GM19238 (cell line): Measurements from ENCODE around the gene ATP5F1E.
"Not testable (repeated sequence)": the region's sequence is repeated elsewhere in the genome, so short reads cannot be mapped to it uniquely, and the experiment has no call there.

Experiments
- DNase-seq: peaks from one replicate; pipeline ENCODE4 v3.0.0; 2011; ENCODE audit warnings: low spot score; ENCODE audit not compliant: insufficient read length

ATP5F1E gene

DNA sequence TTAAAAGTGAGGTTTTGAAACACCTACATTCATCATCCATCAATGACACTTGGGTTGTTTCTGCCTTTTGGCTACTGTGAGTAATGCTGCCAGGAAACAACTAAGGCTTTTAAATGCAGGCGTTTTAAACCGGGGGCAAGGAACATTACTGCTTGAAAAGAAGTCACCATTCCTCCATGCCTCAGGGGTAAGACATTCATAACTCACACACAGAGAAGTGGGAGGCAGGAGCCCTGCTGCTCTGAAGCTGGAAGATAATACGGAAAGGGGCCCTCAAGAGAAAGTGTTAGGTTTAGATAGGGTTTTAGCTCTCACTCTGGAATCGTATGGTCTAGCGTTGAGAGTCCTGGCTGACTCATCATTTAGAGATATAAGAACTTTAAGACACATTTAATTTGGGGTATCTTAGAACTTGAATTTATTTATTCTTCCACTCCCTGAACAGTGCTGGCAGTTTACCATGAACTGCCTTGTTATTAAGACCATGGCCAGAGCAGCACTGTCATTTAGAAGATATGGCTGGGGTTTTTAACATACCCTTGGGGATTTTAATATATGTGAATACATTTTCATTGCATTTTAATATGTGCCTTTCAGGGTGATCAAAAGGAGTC lies 11.1 kb downstream of the ATP5F1E start:
- no peak for DNase-seq

GRCh38 chr20:59019217-59019616 lies 12.9 kb downstream of the ATP5F1E start, which contains the start of gene TUBB1:
TSS of gene TUBB1 (plus strand) at chr20:59019429. CDS start at chr20:59019523, 94 bp downstream.
- DNase-seq: no peak

DNA sequence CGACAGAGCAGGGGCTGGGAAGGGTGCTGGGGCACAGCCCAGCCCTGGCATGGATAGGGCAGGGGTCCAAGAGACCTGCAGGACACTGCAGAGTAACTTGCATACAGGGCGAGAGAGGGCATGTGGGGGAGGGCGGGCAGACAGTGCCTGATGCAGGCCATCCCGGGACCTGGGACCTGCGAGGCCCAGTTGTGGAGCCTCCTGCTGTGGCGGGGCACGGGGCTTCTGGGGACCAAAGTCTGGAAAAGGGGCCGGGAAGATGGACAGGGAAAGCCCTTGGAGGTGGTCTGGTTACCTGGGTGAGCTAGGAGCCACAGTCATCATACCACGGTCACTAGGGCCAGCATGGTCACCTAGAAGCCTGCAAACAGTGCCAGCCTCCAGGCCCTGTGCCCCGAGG lies 13.3 kb downstream of the ATP5F1E start:
- DNase-seq: no peak

DNA sequence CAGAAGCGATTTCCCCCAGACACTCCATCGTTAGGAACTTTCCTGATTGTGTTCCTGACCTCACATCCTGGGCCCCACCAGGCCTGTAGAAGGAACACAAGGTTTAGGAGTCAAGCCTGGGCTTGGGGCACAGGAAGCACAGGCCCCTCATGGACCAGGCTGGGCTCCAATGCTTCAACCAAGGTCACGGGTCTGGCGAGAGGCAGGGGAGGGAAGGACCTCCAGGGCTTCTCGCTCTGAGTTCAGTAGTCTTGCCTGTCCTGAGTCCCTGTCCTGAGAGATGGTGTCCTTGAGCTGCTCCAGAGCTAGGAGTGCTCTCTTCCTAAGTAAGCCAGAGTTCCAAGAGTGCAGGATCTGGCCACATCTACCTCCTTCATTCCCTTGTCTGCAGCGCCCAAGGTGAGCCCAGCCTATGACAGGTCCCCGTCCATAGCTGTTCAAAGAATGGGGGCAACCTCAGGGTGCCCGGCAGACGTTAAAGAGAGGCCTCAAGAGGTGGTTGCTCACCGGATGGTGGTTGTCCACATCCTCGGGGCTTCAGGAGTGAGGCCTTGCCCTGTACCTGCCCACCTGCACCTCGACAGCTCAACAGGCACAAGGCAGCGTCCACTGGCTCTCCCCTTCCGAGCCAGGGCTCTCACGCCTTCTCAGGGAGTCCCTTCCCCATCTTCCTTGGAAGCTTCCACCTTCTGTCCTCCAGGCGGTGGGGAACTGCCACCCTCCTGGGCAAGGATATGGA lies 14.5 kb downstream of the ATP5F1E start:
- no peak for DNase-seq

DNA sequence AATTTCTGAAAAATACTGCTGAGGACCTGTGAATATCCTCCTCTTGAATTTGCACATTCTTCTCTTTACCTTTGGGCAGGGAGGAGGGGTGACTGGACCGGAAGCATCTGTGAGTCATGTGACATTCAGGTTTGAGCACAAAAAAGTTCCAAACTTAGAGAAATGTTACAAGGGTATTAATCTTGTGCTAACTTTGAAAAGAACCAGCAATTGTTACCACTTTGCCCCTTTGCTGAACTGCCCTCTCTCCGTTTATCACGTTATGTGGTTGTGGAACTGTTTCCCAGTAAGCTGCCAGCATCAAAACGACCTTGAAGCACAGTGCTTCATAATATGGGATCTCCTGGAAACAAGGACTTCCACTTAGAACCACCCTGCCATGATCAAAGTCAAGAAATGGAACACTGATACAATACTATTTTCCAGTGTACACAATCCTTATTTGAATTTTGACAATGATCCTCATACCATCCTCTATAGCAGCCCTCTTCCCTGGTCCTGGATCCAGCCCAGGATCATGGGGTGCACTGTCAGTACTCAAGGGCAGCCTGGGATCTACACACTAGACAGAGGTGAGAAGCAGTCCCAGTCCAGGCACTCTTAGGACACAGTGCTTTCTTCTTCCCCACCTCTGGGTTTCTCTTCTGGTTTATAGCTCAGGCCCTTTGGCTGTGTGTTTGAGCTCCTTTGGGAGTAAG lies 15.2 kb downstream of the ATP5F1E start:
- no peak for DNase-seq

GRCh38 chr20:59015812-59016711 lies 16.1 kb downstream of the ATP5F1E start:
- DNase-seq: no peak

GRCh38 chr20:59015411-59015810 lies 16.7 kb downstream of the ATP5F1E start:
- DNase-seq: no peak

DNA sequence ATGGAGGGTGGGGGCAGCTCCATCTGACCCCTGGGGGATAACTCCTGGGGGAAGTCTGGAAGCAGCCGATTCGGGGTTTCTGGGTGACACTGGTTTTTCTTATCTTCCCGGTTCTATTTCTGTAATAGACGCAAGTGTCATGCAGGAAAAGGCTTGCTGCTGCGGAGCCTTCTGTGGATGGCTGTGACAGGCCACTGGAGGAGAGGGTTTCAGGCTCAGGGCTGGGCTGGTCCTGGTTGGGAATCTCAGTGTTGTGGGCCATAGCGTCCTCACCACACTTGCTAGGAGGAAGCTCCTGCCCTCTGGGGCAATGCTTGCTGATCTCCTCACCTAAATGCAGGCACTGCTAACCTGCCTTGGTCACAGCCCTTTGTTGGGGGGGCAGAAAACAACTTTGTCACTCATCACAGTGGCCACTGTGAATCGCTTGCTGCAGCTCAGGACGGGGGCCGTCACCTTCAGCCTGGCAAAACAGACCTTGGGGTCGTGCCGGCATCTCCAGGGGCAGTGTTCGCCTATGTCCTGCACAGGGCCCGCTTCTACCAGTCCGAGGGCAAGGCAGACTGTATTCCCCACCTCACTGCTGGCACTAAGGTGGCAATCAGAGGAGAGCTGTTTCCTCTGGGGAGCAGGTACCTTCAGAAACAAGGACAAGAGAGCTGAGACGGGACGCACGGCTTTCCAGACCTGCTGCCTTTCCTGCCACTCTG lies 17.3 kb downstream of the ATP5F1E start:
- no peak for DNase-seq

- no peak for DNase-seq
Observed at GRCh38 chr20:59013959-59014608, 18.1 kb downstream of the ATP5F1E start.

DNA sequence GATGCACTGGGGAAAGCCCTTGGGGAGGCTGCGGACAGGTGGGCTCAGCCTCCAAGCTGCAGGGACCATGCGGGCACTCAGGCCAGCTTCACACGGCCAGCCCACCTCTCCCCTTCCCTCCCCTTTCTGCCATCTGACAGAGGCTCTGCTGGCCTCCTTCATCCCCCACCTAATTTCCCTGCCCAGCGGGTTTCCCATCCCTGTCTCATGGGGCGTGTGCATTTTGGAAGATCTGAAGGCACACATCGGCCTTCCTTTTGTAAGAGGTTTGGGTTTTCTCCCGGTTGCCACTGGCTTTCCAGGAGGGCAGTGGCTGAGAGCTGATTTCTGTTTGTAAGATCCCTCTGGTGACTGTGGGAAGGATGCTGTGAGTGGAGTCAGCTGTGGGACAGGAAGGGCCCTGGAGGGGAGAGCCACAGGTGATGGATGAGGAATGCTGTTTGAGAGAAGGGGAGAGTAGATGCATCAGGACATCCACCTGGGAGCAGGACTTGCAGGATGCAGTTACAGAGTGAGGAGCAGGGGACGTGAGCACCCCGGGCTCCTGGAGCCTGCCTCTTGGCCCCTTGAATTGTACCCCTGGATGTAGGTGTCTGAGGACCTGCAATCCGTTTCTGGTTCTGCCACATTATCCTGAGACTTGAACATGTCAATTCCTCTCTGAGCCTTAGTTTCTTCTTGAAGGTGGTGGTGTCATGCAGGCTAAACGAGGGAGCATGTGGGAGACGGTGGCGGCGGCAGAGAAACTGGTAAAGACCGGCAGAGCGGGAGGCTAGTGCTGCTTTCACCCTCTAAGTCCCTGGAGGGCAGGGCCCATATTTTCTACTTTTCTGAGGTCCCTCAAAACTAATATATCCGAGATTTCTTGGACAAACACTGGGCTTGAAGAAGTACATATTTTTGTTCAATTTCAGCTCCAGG lies 18.8 kb downstream of the ATP5F1E start:
- DNase-seq: no peak

DNA sequence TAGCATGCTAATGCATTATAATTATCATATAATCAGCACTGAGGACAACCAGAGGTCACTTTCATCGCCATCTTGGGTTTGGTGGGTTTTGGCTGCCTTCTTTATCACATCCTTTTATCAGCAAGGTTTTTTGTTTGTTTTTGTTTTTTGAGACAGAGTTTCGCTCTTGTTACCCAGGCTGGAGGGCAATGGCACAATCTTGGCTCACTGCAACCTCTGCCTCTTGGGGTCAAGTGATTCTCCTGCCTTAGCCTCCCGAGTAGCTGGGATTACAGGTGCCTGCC lies 20.3 kb downstream of the ATP5F1E start:
- DNase-seq: not testable (repeated sequence)

- DNase-seq: no peak
Observed at GRCh38 chr20:59010995-59011873, 20.9 kb downstream of the ATP5F1E start.

- no peak for DNase-seq
Observed at GRCh38 chr20:59010321-59010994, 21.7 kb downstream of the ATP5F1E start.

DNA sequence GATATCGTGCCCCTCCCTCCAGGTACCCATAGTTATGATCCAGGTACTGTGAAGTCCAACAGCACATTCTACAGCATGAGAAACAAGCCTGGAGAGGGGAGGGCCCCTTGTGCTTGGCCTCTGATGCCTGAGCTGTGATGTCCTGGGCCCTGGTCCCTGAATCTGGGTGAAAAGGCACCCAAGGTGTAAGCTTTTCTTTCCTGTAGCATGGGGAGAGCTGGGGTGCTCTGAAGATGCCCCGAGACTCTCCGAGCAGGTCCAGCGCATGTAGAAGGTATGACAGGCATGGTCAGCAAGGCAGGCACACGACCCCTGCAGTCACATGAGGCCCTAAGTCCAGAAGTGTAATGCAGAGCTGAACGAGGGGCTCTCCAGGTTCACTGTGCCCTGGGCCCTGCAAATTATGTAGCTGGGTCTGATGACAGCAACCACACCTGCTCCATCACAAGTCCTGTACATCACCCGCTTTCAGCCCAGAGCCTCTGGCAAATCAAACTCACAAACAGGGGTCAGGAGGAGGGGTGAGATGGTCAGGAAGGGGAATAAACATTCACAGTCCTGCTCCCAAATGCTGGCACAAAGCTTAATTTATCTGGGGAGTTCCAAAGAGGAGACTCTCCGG lies 23.3 kb downstream of the ATP5F1E start:
- DNase-seq: no peak

GRCh38 chr20:59007665-59008511 lies 24.2 kb downstream of the ATP5F1E start:
- DNase-seq: peak; percentile 90

GRCh38 chr20:59006864-59007664 lies 25.1 kb downstream of the ATP5F1E start, which contains the start of gene CTSZ:
TSS of gene CTSZ (minus strand) at chr20:59007254. CDS start at chr20:59007128, 126 bp downstream.
- peak; percentile 60 for DNase-seq
